Mucosa of rectum (tissue), 2 donors: ENCODE measurements around the gene APOL4.
"Not testable (repeated sequence)": the region's sequence is repeated elsewhere in the genome, so short reads cannot be mapped to it uniquely, and the experiment has no call there.

Experiments
- H3K27ac ChIP-seq, 2 donors: one replicate each; pipeline ENCODE4 v1.7.0; 2013; ENCODE audit warnings: inconsistent platforms in 2 of 2, low read depth in 2 of 2, low read length in 2 of 2
- H3K27me3 ChIP-seq, 2 donors: one replicate each; pipeline ENCODE4 v1.7.0; 2013; ENCODE audit warnings: low read length in 2 of 2; ENCODE audit not compliant: control insufficient read depth in 2 of 2, insufficient read depth in 2 of 2
- H3K36me3 ChIP-seq, 2 donors: one replicate each; pipeline ENCODE4 v1.7.0; 2013; ENCODE audit warnings: low read length in 2 of 2; ENCODE audit not compliant: control insufficient read depth in 2 of 2, insufficient read depth in 2 of 2
- H3K4me1 ChIP-seq, 2 donors: one replicate each; pipeline ENCODE4 v1.7.0; 2013; ENCODE audit warnings: low read length in 2 of 2, mild to moderate bottlenecking in 1 of 2; ENCODE audit not compliant: control insufficient read depth in 2 of 2, insufficient read depth in 2 of 2
- H3K4me3 ChIP-seq, 2 donors: one replicate each; pipeline ENCODE4 v1.7.0; 2013; ENCODE audit warnings: low read length in 2 of 2
- H3K9ac ChIP-seq, 2 donors: one replicate each; pipeline ENCODE4 v1.7.0; 2013; ENCODE audit warnings: low read length in 2 of 2, low read depth in 1 of 2, mild to moderate bottlenecking in 1 of 2
- H3K9me3 ChIP-seq, 2 donors: one replicate each; pipeline ENCODE4 v1.7.0; 2013; ENCODE audit warnings: low read length in 2 of 2; ENCODE audit not compliant: control insufficient read depth in 2 of 2
- donor health status: healthy.
- donor health status: Normal muscosa, but diverticular disease.

Gene APOL4

GRCh38 chr22:36222887-36223450, 21.4 kb upstream of the APOL4 start:
- Histone ChIP-seq H3K36me3 (peaks cover 8 to 10% of the 10 kb centered on the region in 2 donors), H3K9ac (no peak overlapping the region), H3K27me3 (peaks cover 0 to 4% of the 10 kb centered on the region in 2 donors), H3K27ac (no peak overlapping the region), H3K4me3 (no peak overlapping the region), H3K9me3 (no peaks in the 10 kb centered on the region), H3K4me1 (no peaks in the 10 kb centered on the region)

- H3K36me3 ChIP-seq, result peaks cover 0 to 2% of the 10 kb centered on the region in 2 donors
- H3K27me3 ChIP-seq, result peaks cover 0 to 4% of the 10 kb centered on the region in 2 donors
- no peaks in the 10 kb centered on the region for H3K9me3 ChIP-seq
- H3K27ac ChIP-seq, result no peak overlapping the region
- no peak overlapping the region for H3K4me3 ChIP-seq
- H3K4me1 ChIP-seq, result no peaks in the 10 kb centered on the region
- no peak overlapping the region for H3K9ac ChIP-seq
These were observed 20.5 kb upstream of the APOL4 start for GRCh38 chr22:36221799-36222751.

DNA sequence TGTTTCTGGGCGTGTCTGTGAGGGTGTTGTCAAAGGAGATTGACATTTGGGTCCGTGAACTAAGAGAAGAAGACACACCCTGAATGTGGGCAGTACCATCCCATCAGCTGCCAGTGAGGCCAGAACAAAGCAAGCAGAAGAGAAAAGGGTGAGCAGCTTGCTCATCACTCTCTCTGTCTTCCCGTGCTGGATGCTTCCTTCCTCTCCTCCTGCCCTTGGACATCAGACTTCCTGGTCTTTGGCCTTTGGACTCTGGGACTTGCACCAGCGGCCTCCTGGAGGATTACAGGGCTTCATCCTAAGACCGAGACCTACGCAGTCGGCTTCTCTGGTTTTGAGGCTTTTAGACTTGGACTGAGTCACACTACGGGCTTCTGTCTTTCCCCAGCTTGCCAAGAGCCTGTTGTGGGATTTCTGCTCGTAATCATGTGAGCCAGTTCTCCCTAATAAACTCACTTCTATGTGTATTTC, 18.9 kb upstream of the APOL4 start:
- Histone ChIP-seq H3K4me1 (no peaks in the 10 kb centered on the region), H3K9ac (no peak overlapping the region), H3K27me3 (peaks cover 0 to 5% of the 10 kb centered on the region in 2 donors), H3K27ac (peak overlapping the region; percentile 30 to 32), H3K36me3 (no peaks in the 10 kb centered on the region), H3K9me3 (no peaks in the 10 kb centered on the region), H3K4me3 (no peak overlapping the region)

- no peak overlapping the region for H3K4me3 ChIP-seq
- H3K27me3 ChIP-seq, result peaks cover 0 to 13% of the 10 kb centered on the region in 2 donors
- H3K9ac ChIP-seq, result no peak overlapping the region
- H3K36me3 ChIP-seq, result no peaks in the 10 kb centered on the region
- H3K27ac ChIP-seq, result no peak overlapping the region
- H3K9me3 ChIP-seq, result no peaks in the 10 kb centered on the region
- H3K4me1 ChIP-seq, result no peaks in the 10 kb centered on the region
These were observed 17.1 kb upstream of the APOL4 start for GRCh38 chr22:36218648-36219193.

DNA sequence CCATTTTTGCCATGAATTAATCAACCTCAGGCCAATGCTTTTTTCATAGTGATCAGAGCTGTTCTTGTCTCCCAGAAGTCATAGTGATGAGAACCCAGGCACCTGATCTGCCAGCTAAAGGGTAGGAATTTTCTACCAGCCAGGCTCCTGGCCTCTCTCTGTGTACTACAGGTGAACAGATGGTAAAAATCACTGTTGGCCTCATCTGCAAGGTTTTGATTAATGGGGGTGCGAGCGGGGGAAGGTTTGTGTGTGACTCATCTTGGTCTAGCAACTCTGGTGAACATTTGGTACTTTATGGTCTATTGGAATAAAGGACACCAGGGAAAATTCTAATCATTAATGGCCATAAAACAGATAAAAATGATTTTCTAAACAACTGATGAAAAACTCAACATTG, 14.4 kb upstream of the APOL4 start:
- H3K9me3 ChIP-seq, result no peaks in the 10 kb centered on the region
- peaks cover 1 to 3% of the 10 kb centered on the region in 2 donors for H3K4me1 ChIP-seq
- peaks cover 0 to 14% of the 10 kb centered on the region in 2 donors for H3K27me3 ChIP-seq
- H3K9ac ChIP-seq, result no peak overlapping the region
- no peak overlapping the region for H3K27ac ChIP-seq
- no peaks in the 10 kb centered on the region for H3K36me3 ChIP-seq
- no peak overlapping the region for H3K4me3 ChIP-seq

DNA sequence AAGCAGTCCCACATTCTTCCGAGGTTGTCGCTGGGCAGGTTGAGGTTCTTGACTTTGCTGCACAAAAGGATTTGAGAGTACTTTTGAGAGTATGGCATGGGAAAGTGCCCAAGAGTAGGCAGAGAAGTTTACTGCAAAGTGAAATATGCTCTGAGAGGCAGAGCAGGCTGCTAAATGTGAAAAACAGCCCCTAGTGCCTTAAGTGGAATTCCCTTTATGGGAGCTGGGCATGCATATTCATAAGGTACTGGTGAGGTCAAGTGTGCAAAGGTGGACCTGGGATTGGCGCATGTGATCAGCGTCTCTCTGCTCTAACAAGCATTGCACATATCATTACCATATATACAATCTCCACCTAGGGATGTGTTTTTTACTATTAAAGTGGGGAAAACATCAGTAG, 12.0 kb upstream of the APOL4 start:
- no peaks in the 10 kb centered on the region for H3K36me3 ChIP-seq
- H3K4me3 ChIP-seq, result no peak overlapping the region
- no peak overlapping the region for H3K9ac ChIP-seq
- peaks cover 2 to 3% of the 10 kb centered on the region in 2 donors for H3K4me1 ChIP-seq
- no peak overlapping the region for H3K27ac ChIP-seq
- no peaks in the 10 kb centered on the region for H3K9me3 ChIP-seq
- peaks cover 0 to 12% of the 10 kb centered on the region in 2 donors for H3K27me3 ChIP-seq

DNA sequence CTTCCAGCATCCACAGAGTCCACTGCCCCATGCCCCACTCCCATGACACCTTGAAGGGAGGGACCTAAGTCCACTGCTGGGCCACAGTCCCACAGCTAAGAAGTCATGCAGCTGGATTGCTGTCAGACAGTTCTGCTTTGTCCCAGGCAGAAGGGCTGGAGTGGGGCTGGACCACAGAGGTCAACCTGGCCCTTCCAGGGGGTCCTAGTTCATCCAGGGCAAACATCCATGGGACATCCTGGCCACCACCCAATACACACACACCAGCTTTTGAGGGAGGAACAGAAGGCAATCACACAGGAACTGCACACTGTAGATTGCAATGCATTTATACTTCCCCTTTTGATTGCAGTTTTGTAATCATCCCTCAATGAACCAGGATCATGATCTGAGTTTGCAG, 11.3 kb upstream of the APOL4 start:
- Histone ChIP-seq H3K4me1 (peaks cover 2 to 3% of the 10 kb centered on the region in 2 donors), H3K27ac (no peak overlapping the region), H3K27me3 (peaks cover 0 to 12% of the 10 kb centered on the region in 2 donors), H3K9ac (no peak overlapping the region), H3K36me3 (no peaks in the 10 kb centered on the region), H3K9me3 (no peaks in the 10 kb centered on the region), H3K4me3 (no peak overlapping the region)

- Histone ChIP-seq H3K36me3 (no peaks in the 10 kb centered on the region), H3K9ac (no peak overlapping the region), H3K27ac (no peak overlapping the region), H3K9me3 (no peaks in the 10 kb centered on the region), H3K27me3 (peaks cover 0 to 12% of the 10 kb centered on the region in 2 donors), H3K4me3 (no peak overlapping the region), H3K4me1 (peaks cover 2 to 3% of the 10 kb centered on the region in 2 donors)
These were observed 9.7 kb upstream of the APOL4 start for GRCh38 chr22:36211237-36211861.

DNA sequence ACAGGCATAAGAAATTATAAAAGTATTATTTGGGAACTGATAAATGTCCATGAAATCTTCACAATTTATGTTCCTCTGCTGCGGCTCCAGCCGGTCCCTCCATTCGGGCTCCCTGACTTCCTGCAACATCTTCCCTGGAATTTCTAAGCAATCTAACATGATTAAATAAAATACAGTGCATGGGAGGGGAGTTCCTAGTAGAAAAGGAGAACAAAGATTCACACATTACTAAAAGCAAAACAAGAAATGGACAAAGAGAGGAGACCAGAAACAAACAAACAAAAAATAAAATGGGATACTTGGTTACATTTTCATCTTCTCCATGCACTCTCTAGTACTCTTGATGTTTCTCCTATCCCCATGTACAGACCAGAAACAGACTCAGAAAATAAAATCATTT, 8.6 kb upstream of the APOL4 start:
- Histone ChIP-seq H3K4me3 (no peak overlapping the region), H3K9ac (no peak overlapping the region), H3K27ac (no peak overlapping the region), H3K4me1 (peaks cover 2 to 3% of the 10 kb centered on the region in 2 donors), H3K36me3 (no peaks in the 10 kb centered on the region), H3K9me3 (no peaks in the 10 kb centered on the region), H3K27me3 (peaks cover 0 to 8% of the 10 kb centered on the region in 2 donors)

- not testable (repeated sequence) for H3K4me3 ChIP-seq, H3K36me3 ChIP-seq, H3K9ac ChIP-seq, H3K27ac ChIP-seq, H3K9me3 ChIP-seq, H3K27me3 ChIP-seq, H3K4me1 ChIP-seq
These were observed 7.9 kb upstream of the APOL4 start for GRCh38 chr22:36209488-36209908.
